ENCODE measurements around the gene MACO1. TPM values are rescaled to one million over a fixed set of nuclear protein-coding genes. Genes with fewer than 3 reads are reported as not detected.

MACO1 gene
- total and polyA plus RNA-seq, 10 of the 15 experiments (the other 5 are each of a cell fraction or from before 2014, with no cell fraction given): 3.2 to 19.8 (median 10.3) TPM

GRCh38 chr1:25538191-25538767 lies 107.6 kb downstream of the MACO1 start:
- ChIA-PET RAD21 (ENCODE audit: unreplicated experiment) (interaction anchor here (0.7 to 1.1 kb wide), 2 partner anchors 10 to 12 kb away, joined by 3 to 4 read pairs; no protein-coding TSS in a partner anchor), CTCF (interaction anchor here (0.7 to 1.9 kb wide), 7 partner anchors 9 to 260 kb away, joined by 3 to 6 read pairs (median 4); no protein-coding TSS in a partner anchor), SMC1A (ENCODE audit: uncharacterized antibody, unreplicated experiment) (interaction anchor here (0.6 to 1.5 kb wide), 3 partner anchors 17 to 60 kb away, joined by 3 to 5 read pairs (median 3); no protein-coding TSS in a partner anchor), POLR2A (interaction anchor here (0.6 kb wide), 1 partner anchor 200 kb away, joined by 7 read pairs; no protein-coding TSS in a partner anchor)
- Histone ChIP-seq H3K79me2 (ENCODE audit: control insufficient read depth, insufficient read depth, low read length) (no peaks in the 10 kb centered on the region), H2AFZ (ENCODE audit: control insufficient read depth, low read depth, low read length) (no peak overlapping the region), H3K27ac (ENCODE audit: control insufficient read depth, insufficient read depth) (no peak overlapping the region), H3K9ac (ENCODE audit: control insufficient read depth, insufficient read depth, low read length) (no peak overlapping the region), H3K4me1 (ENCODE audit: control insufficient read depth, insufficient read depth, low read length) (no peaks in the 10 kb centered on the region), H3K36me3 (ENCODE audit: control insufficient read depth in 2 of 2, insufficient read depth in 2 of 2, low read length in 1 of 2) (no peaks in the 10 kb centered on the region), H3K27me3 (replicated peaks in 1 of 2; ENCODE audit: control insufficient read depth in 2 of 2, insufficient read depth in 2 of 2, low read length in 1 of 2) (peaks cover 1 to 2% of the 10 kb centered on the region in 2 experiments; a peak in 1 of 4 replicates), H4K20me1 (ENCODE audit: control insufficient read depth, insufficient read depth) (no peaks in the 10 kb centered on the region), H3K4me2 (ENCODE audit: control insufficient read depth, insufficient read depth) (no peak overlapping the region), H3K4me3 (no peak overlapping the region), H3K9me3 (replicated peaks; ENCODE audit: control insufficient read depth, insufficient read depth, low read length) (no peaks in the 10 kb centered on the region)
- intact Hi-C loops (cut with micrococcal nuclease; ENCODE audit: unreplicated experiment): no loop called here
- ATAC-seq (no peak), FAIRE-seq (no peak), DNase-seq (ENCODE audit: low read depth, low spot score) (no peak)
- no TSS peak for BruUV-seq (replicated peaks)
- in situ Hi-C loops (cut with MboI): no loop called here
- 39% methylated on average over 3 of the region's 4 CpGs for WGBS (ENCODE audit: insufficient coverage, insufficient replicate concordance, low lambda C conversion rate, missing lambda C conversion rate)
- TF ChIP-seq ELK1 (IDR thresholded peaks at IDR 0.05; ENCODE audit: low read depth, low read length): no peak
- no peak for TF ChIP-seq HSF1 (IDR thresholded peaks at IDR 0.05; ENCODE audit: low read depth, low read length)
- TF ChIP-seq, protein P1, sequence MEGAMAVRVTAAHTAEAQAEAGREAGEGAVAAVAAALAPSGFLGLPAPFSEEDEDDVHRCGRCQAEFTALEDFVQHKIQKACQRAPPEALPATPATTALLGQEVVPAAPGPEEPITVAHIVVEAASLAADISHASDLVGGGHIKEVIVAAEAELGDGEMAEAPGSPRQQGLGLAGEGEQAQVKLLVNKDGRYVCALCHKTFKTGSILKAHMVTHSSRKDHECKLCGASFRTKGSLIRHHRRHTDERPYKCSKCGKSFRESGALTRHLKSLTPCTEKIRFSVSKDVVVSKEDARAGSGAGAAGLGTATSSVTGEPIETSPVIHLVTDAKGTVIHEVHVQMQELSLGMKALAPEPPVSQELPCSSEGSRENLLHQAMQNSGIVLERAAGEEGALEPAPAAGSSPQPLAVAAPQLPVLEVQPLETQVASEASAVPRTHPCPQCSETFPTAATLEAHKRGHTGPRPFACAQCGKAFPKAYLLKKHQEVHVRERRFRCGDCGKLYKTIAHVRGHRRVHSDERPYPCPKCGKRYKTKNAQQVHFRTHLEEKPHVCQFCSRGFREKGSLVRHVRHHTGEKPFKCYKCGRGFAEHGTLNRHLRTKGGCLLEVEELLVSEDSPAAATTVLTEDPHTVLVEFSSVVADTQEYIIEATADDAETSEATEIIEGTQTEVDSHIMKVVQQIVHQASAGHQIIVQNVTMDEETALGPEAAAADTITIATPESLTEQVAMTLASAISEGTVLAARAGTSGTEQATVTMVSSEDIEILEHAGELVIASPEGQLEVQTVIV (IDR thresholded peaks at IDR 0.05; ENCODE audit: borderline replicate concordance, partially characterized antibody): no peak
- no peak for TF ChIP-seq SP1 (IDR thresholded peaks at IDR 0.05; ENCODE audit: low read depth, low read length)
- no peak for TF ChIP-seq MEF2B (IDR thresholded peaks at IDR 0.05; ENCODE audit: partially characterized antibody, poor library complexity, severe bottlenecking)
- TF ChIP-seq, protein P2, sequence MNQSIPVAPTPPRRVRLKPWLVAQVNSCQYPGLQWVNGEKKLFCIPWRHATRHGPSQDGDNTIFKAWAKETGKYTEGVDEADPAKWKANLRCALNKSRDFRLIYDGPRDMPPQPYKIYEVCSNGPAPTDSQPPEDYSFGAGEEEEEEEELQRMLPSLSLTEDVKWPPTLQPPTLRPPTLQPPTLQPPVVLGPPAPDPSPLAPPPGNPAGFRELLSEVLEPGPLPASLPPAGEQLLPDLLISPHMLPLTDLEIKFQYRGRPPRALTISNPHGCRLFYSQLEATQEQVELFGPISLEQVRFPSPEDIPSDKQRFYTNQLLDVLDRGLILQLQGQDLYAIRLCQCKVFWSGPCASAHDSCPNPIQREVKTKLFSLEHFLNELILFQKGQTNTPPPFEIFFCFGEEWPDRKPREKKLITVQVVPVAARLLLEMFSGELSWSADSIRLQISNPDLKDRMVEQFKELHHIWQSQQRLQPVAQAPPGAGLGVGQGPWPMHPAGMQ (IDR thresholded peaks at IDR 0.05; ENCODE audit: borderline replicate concordance): no peak
- no peak for TF ChIP-seq NFYB (IDR thresholded peaks at IDR 0.05; ENCODE audit: insufficient read depth, low read depth, low read length)
- TF ChIP-seq RELA (IDR thresholded peaks at IDR 0.05; ENCODE audit: borderline replicate concordance, partially characterized antibody): no peak
- TF ChIP-seq, protein P3, sequence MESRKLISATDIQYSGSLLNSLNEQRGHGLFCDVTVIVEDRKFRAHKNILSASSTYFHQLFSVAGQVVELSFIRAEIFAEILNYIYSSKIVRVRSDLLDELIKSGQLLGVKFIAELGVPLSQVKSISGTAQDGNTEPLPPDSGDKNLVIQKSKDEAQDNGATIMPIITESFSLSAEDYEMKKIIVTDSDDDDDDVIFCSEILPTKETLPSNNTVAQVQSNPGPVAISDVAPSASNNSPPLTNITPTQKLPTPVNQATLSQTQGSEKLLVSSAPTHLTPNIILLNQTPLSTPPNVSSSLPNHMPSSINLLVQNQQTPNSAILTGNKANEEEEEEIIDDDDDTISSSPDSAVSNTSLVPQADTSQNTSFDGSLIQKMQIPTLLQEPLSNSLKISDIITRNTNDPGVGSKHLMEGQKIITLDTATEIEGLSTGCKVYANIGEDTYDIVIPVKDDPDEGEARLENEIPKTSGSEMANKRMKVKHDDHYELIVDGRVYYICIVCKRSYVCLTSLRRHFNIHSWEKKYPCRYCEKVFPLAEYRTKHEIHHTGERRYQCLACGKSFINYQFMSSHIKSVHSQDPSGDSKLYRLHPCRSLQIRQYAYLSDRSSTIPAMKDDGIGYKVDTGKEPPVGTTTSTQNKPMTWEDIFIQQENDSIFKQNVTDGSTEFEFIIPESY (IDR thresholded peaks at IDR 0.05): no peak
- no peak for TF ChIP-seq DPF2 (IDR thresholded peaks at IDR 0.05)
- no peak for TF ChIP-seq SRF (IDR thresholded peaks at IDR 0.05; ENCODE audit: low read depth in 2 of 2, low read length in 2 of 2)
- no peak for TF ChIP-seq PAX5 (IDR thresholded peaks at IDR 0.05; ENCODE audit: borderline replicate concordance, low read depth, low read length)
- TF ChIP-seq HDGF (IDR thresholded peaks at IDR 0.05): no peak
- TF ChIP-seq STAT1 (conservative IDR thresholded peaks at IDR 0.05): no peak
- TF ChIP-seq NBN (IDR thresholded peaks at IDR 0.05): no peak
